ENCODE measurements around the gene TRAPPC2.
"Not testable (repeated sequence)": the region's sequence is repeated elsewhere in the genome, so short reads cannot be mapped to it uniquely, and the experiment has no call there.

Gene TRAPPC2

GRCh38 chrX:13673016-13673415 lies 61.4 kb downstream of the TRAPPC2 start:
- no peak for DNase-seq (ENCODE audit: extremely low read depth in 1 of 2, low read depth in 1 of 2)

- no peak for DNase-seq (ENCODE audit: extremely low read depth in 1 of 2, low read depth in 1 of 2)
Measured at GRCh38 chrX:13670197-13670596, 64.2 kb downstream of the TRAPPC2 start.

GRCh38 chrX:13669755-13670154 lies 64.7 kb downstream of the TRAPPC2 start:
- DNase-seq (ENCODE audit: extremely low read depth in 1 of 2, low read depth in 1 of 2), result not testable (repeated sequence)

- peak in 1 of 2 donors; percentile 39 for DNase-seq (ENCODE audit: extremely low read depth in 1 of 2, low read depth in 1 of 2)
Measured at GRCh38 chrX:13669246-13669737, 65.1 kb downstream of the TRAPPC2 start.

GRCh38 chrX:13667919-13668318 lies 66.5 kb downstream of the TRAPPC2 start:
- DNase-seq (ENCODE audit: extremely low read depth in 1 of 2, low read depth in 1 of 2), result no peak

GRCh38 chrX:13666836-13667235 lies 67.6 kb downstream of the TRAPPC2 start:
- DNase-seq (ENCODE audit: extremely low read depth in 1 of 2, low read depth in 1 of 2), result no peak

GRCh38 chrX:13664020-13664419 lies 70.4 kb downstream of the TRAPPC2 start:
- no peak for DNase-seq (ENCODE audit: extremely low read depth in 1 of 2, low read depth in 1 of 2)

- no peak for DNase-seq (ENCODE audit: extremely low read depth in 1 of 2, low read depth in 1 of 2)
Measured at GRCh38 chrX:13662355-13662791, 72.0 kb downstream of the TRAPPC2 start.
